ENCODE measurements around the gene WDR73.

The WDR73 gene

GRCh38 chr15:84609818-84610525 lies 44.1 kb downstream of the WDR73 start:
- DNase-seq: no peak

GRCh38 chr15:84608707-84609284 lies 45.3 kb downstream of the WDR73 start:
- DNase-seq: no peak

GRCh38 chr15:84606653-84607120 lies 47.4 kb downstream of the WDR73 start:
- no peak for DNase-seq

- DNase-seq: no peak
These were observed 48.6 kb downstream of the WDR73 start for GRCh38 chr15:84605554-84605882.

- DNase-seq: peak; percentile 21
These were observed 49.1 kb downstream of the WDR73 start for GRCh38 chr15:84604826-84605553.

GRCh38 chr15:84603630-84604379 lies 50.3 kb downstream of the WDR73 start:
- no peak for DNase-seq

GRCh38 chr15:84601555-84601838 lies 52.6 kb downstream of the WDR73 start:
- DNase-seq: no peak

- peak; percentile 93 for DNase-seq
These were observed 53.2 kb downstream of the WDR73 start, which contains the start of gene ZSCAN2 for GRCh38 chr15:84600687-84601554. Gene ZSCAN2, plus strand, starts transcription at chr15:84601009. Its CDS starts 2,919 bp downstream, at chr15:84603928.

- peak; percentile 78 for DNase-seq
These were observed 53.8 kb downstream of the WDR73 start for GRCh38 chr15:84600331-84600686.

- DNase-seq: no peak
These were observed 54.2 kb downstream of the WDR73 start for GRCh38 chr15:84599906-84600305.

GRCh38 chr15:84598993-84599392 lies 55.1 kb downstream of the WDR73 start:
- DNase-seq: peak; percentile 33

GRCh38 chr15:84598250-84598649 lies 55.8 kb downstream of the WDR73 start:
- peak; percentile 72 for DNase-seq

GRCh38 chr15:84597296-84597695 lies 56.8 kb downstream of the WDR73 start:
- DNase-seq: no peak

- DNase-seq: no peak
These were observed 58.4 kb downstream of the WDR73 start for GRCh38 chr15:84595660-84596059.

- DNase-seq: no peak
These were observed 59.3 kb downstream of the WDR73 start for GRCh38 chr15:84594617-84595290.

- DNase-seq: no peak
These were observed 62.3 kb downstream of the WDR73 start for GRCh38 chr15:84591815-84592214.

- DNase-seq: no peak
These were observed 63.7 kb downstream of the WDR73 start for GRCh38 chr15:84590406-84590805.

Measured in CD4-positive, alpha-beta T cell treated with Interleukin-17A for 1 hour (primary cell).